GM21786 (cell line): ENCODE measurements around the gene TMA7.
"Not testable (repeated sequence)": the region's sequence is repeated elsewhere in the genome, so short reads cannot be mapped to it uniquely, and the experiment has no call there.

ENCODE experiments used
- ATAC-seq: cut with Tn5 transposase; IDR thresholded peaks from one replicate; pipeline ENCODE4 v1.9.1; 2021; ENCODE audit not compliant: unreplicated experiment

The TMA7 gene

DNA sequence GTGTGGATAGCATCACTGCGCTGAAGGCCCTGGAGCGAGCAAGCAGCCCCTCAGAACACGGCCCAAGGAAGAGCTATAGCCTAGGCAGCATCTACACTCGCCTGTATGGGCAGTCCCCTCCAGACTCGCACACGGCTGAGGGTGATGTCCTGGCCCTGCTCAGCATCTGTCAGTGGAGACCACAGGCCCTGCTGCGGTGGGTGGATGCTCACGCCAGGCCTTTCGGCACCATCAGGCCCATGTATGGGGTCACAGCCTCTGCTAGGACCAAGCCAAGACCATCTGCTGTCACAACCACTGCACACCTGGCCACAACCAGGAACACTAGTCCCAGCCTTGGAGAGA is 27.0 kb downstream of the TMA7 start:
- ATAC-seq = no peak

DNA sequence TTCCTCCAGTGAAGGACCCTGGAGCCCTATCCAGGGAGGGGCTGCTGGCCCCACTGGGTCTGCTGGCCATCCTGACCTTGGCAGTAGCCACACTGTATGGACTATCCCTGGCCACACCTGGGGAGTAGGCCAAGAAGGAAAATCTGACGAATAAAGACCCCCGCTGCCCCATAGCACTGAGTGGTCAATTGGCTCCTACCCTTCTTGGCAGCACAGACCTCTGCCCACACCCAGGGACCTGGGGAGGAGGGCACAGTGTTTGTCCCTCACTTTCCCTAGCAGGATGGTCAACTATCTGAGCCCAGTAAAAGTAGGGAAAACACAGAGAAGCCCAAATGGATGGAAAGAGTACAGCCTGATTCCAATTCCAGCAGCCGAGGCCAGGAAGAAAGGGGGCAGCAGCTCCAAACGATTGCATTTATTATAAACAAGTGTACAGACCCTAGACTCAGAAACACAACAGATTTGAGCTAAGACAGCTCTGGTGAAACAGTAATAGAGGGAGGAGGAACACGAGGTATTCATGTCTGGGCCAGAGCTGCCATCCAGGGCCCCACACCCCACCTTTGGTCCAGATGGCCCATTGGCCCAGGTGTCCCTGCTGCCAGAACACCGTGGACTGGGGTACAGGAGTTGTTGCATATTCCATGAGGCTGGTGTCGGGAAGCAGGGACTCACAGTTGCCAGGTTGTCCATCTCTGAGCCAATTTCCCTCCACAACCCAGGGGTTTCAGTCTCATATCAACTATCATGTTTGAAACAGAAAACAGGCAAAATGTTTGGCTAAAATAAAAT is 27.6 kb downstream of the TMA7 start:
- no peak for ATAC-seq

DNA sequence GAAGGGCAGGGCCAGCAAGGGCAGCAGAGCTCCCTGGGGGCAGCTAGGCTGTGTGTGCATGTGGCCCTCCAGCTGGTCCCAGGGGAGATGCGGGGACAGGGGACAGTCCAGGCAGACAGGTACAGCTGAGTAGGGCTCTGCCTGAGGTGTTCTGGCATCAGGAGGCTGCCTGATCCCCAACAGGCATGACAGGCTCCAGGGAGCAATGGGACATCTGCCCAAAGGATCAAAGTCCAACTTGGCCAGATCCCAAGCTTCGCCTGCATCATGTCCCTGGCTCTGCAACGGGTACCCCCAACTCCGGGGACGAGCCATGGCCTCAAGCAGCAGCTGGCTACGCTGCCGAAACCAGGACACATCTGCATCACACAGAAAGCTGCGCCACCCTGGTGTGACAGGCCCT is 28.3 kb downstream of the TMA7 start:
- ATAC-seq = no peak

DNA sequence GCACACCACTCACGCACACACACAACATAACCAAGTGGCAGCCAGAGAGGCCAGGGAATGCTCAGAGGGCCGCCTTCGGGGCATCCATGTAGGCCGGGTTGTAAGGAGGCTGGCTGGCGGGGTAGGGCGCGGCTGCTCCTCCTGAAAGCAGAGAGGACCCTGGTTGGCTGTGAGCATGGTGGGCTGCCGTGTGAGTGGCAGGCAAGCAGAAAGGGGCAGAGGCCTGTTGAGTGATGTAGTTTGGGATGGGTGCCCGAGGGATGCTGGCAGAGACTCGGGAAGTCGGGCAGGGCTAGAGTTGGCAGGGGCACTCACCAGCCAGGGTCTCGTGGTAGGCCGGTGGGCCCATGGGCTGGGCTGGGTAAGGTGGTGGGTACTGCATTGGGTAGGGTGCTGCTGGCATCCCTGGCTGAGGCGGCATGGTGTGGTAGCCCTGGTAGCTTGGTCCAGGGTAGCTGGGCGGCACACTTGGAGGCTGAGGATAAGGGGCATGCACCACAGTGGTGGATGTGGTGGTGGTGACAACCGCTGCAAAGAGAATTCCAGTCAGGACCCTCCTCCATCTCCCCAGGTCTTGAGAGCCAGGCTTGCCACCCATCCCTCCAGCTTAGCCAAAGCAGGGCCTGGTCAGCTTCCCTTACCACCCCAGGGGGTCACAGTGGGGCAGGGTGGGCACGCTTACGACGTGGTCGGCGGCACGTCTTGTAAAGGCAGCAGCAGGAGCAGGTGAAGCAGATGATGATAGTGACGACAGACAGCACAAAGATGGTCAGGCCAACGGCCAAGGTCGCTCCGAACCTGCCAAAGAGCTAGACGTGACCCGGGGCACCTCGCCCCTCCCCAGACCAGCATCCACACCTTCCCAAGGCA is 29.2 kb downstream of the TMA7 start:
- ATAC-seq = no peak

DNA sequence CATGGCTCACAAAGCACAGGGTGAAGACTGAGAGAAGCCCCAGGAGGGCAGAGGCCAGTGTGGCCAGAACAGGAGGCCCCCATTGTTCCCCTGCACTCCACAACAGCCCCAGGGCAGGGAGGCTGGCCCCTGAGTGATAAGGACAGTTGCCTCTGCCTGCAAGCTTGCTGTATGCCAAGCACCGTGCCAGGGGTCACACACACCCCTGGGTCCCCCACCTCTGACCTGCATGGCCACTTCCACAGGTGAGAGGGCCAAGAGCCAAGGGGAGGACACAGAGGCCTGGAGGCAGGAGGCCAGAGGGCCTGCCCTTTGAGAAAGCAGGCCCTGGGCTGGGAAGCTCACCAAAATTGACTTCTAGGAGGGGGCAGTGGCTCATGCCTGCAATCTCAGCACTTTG is 30.2 kb downstream of the TMA7 start:
- no peak for ATAC-seq

DNA sequence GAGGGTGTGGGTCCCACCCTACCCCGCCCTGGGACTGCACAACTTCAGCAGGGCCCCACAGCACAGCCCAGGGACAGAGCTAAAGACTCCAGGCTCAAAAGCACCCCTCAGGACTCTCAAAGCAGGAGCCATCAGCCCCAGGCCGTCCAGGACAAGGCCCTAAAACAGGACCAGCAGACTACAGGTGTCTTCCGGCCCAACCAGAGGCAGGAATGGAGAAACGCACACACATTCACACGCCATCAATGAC is 32.5 kb downstream of the TMA7 start:
- ATAC-seq = peak; percentile 2

DNA sequence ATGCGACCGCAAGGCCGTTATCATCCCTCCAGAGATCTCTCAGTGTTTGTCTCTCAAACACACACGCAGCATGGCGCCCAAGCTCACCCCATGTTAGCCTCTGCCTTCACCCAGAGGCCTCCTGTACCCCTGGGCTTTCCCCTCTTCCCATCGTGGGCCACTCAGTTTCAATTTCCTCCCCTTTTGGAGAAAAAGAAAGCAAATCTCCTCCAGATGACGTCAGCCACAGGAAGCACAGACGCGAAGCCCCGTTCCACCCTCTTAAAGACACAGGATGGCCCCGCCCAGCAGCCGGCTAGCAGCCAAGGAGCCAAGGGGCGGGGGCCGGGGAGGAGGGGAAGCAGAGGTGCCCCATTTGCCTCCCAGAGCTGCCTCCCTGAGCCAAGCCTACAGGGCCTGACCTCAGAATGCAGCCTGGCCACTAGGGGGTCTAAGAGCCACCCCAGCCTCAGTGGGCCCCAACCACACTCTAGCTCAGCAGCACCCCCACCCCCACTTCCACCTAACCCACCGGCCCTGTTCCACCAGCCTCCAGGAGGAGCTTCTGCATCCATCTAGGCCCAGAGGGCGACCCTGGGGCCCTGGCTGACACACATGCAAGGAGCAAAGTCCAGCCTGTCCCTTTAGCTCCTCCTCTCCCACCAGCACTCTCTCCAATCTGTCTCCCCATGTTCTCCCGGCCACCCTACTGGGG is 33.0 kb downstream of the TMA7 start:
- ATAC-seq = peak; percentile 78

DNA sequence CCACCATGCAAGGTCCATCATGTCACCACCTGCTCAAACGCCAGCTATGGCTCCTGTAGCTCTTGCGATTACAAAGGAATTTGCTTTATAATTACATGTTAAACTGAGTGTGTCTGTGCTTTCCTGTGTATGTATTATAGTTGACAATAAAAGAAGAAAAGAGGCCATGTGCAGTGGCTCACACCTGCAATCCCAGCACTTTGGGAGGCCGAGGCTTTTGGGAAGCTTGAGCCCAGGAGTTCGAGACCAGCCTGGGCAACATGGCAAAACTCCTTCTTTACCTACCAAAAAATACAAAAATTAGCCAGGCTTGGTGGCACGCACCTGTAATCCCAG is 33.5 kb downstream of the TMA7 start:
- no peak for ATAC-seq

DNA sequence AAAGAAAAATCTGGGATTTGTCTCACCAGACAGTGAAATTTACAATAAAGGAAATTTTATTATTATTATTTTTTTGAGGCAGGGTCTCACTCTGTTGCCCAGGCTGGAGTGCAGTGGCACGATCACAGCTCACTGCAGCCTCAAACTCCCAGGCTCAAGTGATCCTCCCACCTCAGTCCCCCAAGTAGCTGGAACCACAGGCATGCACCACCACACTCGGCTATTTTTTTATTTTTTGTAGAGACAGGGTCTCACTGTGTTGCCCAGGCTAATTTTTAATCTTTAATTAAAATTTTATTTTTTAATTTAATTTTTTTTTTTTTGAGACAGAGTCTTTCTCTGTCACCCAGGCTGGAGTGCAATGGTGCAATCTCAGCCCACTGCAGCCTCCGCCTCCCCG is 34.0 kb downstream of the TMA7 start:
- ATAC-seq = not testable (repeated sequence)

DNA sequence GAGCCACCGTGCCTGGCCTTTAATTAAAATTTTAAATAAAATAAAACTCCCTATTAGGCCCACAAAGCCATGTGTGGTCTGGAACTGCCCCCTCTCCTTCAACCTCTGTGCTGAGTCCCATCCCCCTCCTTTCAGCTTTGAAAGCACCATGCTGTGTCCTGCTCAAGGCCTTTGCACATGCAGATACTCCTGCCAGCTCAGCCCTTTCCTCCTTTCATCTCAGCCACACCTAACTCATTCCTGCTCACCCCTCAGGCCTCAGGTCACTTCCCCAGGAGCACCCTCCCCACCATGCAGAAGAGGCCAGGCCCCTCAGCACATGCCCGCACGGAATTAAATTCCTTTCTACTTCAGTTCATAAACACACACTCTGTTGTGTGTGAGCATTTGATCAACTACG is 34.6 kb downstream of the TMA7 start:
- no peak for ATAC-seq

DNA sequence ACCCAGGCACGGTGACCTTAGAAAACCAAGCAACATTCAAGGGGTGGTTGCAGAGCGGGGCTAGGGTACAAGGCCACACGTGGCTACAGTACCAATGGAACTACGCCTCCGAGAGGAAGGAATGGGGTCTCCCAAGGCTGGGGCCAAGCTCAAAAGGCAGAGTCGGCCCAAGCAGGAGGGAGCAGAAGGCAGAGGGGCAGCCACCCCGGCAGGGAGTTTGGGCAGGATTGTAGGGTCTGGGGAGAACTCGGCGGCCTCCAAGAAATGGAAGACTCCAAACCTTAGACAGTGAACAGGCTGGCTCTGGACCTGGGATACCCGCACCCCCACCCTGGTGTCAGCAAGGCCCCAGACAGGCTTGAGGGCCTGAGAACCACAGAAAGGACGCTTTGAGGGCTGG is 35.1 kb downstream of the TMA7 start:
- no peak for ATAC-seq

DNA sequence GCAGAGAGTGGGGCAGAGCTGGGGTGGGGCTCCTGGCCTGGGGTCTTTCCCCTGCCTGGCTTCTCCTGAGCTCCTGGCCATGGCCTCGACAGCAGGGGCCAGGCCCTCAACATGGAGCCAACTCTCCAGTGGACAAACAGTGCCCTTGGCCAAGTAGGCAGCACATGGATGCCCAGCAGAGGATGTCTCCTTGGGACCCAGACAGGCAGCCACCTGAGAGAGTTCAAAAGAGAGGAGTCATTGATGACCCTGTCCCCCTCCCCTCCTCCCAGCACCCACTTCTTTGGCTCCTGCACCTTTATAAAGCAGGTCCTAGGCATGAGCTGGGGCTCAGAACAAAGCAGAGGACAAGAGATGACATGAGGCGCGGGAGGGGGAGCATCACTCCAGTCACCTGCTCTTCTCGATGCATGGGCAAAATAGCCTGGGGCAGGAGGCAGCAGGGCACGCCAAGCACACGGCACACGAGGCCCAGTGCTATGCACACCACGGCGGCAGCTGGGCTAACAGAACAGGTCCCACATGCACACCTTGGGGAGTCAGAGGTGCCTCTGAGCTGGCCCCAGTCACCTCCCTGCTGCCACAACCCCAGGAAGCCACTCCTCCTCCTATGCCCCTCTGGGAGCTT is 36.5 kb downstream of the TMA7 start:
- no peak for ATAC-seq

DNA sequence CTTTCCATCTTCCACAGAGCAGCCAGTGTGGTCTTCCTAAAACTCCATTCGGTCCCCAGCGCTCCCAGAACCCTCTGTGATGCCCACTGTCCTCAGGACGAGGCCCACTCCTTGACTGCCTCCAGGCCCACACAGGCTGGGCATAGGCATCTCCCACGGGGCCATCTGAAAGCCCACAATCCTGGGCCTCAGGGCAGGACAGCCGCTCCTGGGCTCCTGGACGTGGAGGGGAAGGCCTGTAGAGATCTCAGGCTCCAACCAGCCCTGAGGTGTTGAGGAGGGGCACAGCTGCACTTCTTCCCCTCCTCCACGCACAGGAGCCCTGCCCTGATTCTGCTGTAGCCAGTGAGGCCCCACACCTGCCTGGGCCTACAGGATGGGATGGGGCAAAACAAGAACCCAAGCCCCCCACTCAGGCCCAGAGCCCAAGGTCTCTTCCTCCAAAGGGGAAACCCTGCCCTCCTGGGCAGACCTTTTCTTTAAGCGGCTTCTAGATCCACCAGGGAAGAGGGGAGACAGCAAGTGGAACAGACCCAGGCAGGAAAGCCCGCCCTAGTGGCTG is 38.0 kb downstream of the TMA7 start:
- no peak for ATAC-seq

DNA sequence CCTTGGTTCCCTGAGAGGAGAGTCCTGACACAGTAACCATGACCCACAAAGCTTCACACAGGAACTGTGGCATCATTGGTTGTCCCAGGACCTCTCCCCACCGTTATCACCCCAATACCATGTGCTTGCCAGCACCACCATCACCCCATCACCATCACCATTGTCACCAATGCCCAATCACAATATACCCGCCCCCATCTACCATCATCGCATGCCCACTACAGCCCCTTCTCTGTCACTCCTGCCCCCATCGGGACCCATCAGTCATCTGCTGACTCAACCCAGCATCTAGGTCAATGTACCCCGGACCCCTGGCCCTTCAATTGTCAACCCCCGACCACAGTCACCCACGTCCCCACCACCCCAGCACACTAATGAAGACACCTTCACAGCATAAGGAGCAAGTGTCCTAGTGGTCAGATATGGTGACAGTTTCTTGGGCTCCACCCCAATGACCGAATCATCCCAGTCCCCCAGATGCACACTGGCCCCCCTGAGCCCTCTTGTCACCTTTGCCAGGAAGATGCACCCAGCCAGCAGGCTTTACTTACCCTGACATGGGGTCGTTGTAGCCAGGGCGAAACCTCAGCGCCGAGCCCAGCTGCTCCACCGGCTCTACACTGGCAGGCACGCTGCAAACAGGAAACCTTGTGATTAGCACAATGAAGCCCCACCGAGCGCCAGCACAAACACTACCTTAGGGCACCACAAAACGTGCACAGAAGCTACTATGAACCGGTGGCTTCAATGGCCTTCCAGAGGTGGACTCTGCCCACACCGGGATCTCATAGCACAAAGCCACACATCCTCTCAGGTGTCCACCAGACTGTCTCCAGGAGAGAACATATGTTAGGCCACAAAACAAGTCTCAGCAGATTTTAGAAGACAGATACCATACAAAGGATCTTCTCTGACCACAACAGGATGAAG is 38.8 kb downstream of the TMA7 start:
- no peak for ATAC-seq

DNA sequence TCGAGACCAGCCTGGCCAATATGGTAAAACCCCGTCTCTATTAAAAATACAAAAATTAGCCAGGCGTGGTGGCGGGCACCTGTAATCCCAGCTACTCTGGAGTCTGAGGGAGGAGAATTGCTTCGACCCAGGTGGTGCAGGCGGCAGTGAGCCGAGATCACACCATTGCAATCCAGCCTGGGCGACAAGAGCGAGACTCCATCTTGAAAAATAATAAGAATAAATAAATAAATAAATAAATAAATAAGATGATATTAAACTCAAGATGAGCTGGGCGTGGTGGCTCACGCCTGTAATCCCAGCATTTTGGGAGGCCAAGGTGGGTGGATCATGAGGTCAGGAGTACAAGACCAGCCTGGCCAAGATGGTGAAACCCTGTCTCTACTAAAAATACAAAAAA is 40.8 kb downstream of the TMA7 start:
- not testable (repeated sequence) for ATAC-seq

DNA sequence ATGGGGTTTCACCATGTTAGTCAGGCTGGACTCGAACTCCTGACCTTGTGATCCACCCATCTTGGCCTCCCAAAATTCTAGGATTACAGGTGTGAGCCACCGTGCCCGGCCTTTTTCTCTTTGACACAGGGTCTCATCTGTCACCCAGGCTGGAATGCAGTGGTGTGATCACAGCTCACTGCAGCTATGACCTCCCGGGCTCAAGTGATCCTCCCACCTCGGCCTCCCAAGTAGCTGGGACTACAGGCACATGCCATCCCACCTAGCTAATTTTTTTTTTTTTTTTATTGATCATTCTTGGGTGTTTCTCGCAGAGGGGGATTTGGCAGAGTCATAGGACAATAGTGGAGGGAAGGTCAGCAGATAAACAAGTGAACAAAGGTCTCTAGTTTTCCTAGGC is 42.8 kb downstream of the TMA7 start:
- not testable (repeated sequence) for ATAC-seq

DNA sequence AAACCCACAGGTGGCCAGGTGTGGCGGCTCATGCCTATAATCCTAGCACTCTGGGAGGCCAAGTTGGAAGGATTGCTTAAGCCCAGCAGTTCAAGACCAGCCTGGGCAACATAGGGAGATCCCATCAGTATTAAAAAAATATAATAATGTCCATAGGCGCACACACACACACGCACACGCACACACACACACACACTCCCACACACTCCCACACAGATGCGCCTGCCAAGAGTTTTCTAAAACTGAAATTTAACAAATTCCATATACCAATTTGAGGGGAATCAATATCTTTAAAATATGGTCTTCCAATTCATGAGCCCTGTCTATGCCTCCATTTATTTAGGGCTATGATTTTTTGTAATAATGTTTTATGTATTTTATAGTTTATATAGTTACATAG is 46.9 kb downstream of the TMA7 start:
- ATAC-seq = no peak

DNA sequence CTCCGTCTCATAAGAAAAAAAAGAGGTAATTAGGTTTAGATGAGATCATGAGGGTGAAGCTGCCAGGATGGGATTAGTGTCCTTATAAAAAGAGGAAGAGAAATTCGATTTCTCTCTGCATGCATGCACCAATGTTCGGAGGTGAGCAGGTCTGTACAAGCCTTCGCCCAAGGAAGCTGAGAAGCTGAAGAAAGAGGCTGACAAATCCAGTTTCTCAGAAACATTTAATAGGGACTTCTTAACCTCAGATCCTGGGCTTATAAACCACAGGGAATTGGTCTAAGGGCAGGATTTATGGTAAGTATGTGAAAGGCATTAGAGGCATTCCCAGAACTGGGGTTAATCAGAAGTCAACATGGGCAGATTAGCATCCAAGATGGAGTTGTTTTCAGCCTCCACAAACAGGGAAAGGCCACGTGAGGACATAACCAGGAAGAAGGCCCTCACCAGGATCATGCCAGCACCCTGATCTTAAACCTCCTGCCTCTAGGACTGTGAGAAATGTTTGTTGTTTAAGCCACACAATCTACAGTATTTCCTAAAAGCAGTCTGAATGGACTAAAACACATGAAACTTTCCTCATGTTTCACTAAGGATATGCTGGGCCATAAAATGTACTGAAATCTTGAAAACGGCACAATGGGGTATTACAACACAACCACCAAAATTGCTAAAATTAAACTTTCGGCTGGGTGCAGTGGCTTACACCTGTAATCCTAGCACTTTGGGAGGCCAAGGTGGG is 52.6 kb downstream of the TMA7 start:
- no peak for ATAC-seq

DNA sequence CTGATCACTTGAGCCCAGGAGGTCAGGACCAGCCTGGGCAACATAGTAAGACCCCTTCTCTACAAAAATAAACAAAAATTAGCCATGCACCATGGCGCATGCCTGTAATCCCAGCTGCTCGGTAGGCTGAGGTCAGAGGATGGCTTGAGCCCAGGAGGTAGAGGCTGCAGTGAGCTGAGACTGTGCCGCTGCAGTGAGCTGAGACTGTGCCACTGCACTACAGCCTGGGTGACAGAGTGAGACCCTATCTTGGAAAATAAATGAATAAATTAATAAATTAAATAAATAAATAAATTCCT is 53.1 kb downstream of the TMA7 start:
- no peak for ATAC-seq
